ENCODE measurements around the gene KCNF1.

- TF ChIP-seq EZH2phosphoT487 (IDR thresholded peaks at IDR 0.05; ENCODE audit: low read depth, severe bottlenecking, unreplicated experiment) (no peak), CTCF (IDR thresholded peaks at IDR 0.05; ENCODE audit: poor library complexity) (no peak), EZH2 (IDR thresholded peaks at IDR 0.05; ENCODE audit: borderline replicate concordance) (no peak)
Observed at GRCh38 chr2:10905862-10906143, 5.9 kb upstream of the KCNF1 start.
